Measurements from ENCODE around the gene SOX13. TPM values are rescaled to one million over a fixed set of nuclear protein-coding genes. Genes with fewer than 3 reads are reported as not detected.

SOX13 gene
- total and polyA plus RNA-seq, 9 of the 15 experiments (the other 6 are each of a cell fraction or from before 2014, with no cell fraction given): 0.03 to 0.35 (median 0.06) TPM; not detected in 5

- no peak for TF ChIP-seq SMARCC2 (IDR thresholded peaks at IDR 0.05; ENCODE audit: low read depth)
- TF ChIP-seq HCFC1 (IDR thresholded peaks at IDR 0.05; ENCODE audit: low read depth, low read length): no peak
Measured at GRCh38 chr1:204087181-204087892, 14.4 kb downstream of the SOX13 start (continued).

DNA sequence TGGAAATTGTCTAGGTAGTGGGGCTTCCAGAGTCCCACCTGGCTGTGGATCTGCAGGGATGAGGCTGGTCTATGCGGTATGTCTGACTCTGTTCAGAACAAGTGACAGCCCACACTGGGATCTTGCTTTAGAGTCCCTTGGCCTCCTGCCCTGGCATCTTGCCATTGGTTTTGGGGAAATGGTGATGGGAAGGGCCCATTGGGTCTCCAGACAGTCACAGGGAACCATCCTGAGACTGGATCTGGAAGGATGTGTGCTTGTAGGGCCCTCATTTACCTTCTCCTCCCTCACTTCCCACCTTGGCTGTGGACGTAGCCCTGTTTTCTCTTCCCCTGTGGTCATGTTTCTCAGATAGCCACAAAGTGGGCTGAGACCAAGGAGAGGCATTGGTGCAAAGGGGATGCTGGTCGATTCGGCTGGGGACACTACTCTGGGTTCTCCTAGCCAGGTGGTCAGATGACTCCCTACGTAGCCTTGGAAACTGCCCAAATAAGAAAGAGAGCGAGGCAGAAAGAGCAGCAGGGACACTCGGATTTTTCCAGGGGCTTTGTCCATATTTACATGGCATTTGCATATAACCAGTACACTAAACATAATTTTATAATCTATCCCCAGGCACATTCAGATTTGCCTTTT, 15.1 kb downstream of the SOX13 start:
- ATAC-seq (no peak), FAIRE-seq (no peak), DNase-seq (ENCODE audit: extremely low read depth in 1 of 4, low spot score in 3 of 4) (no peak)
- H3K4me2 ChIP-seq (ENCODE audit: insufficient read depth, low read length): no peak overlapping the region
- in situ Hi-C loops (cut with MboI) (no loop called here), intact Hi-C loops (cut with micrococcal nuclease) (no loop called here)
- H2AFZ ChIP-seq (ENCODE audit: low read depth, low read length): no peak overlapping the region
- POLR2A ChIA-PET: no interaction called here
- no peak overlapping the region for H3K27ac ChIP-seq (ENCODE audit: extremely low read depth, low read depth, low read length)
- H3K4me1 ChIP-seq (replicated peaks in 1 of 2; ENCODE audit: control insufficient read depth in 2 of 2, insufficient read depth in 2 of 2, low read length in 2 of 2): no peaks in the 10 kb centered on the region
- CTCF ChIA-PET (ENCODE audit: low intra/inter-chr PET ratio): no interaction called here
- H3K36me3 ChIP-seq (ENCODE audit: control insufficient read depth, insufficient read depth, low read length): no peaks in the 10 kb centered on the region
- H3K79me2 ChIP-seq (ENCODE audit: control insufficient read depth, insufficient read depth, low read length): no peaks in the 10 kb centered on the region
- peaks cover 21 to 80% of the 10 kb centered on the region in 2 experiments for H3K27me3 ChIP-seq (ENCODE audit: control insufficient read depth in 2 of 2, insufficient read depth in 2 of 2, low read length in 2 of 2)
- no peaks in the 10 kb centered on the region for H3K9me3 ChIP-seq (replicated peaks; ENCODE audit: control insufficient read depth, insufficient read depth, low read depth, low read length)
- TF ChIP-seq U2AF2 (optimal IDR thresholded peaks at IDR 0.05; ENCODE audit: low read depth, low read length) (no peak), NCOR1 (IDR thresholded peaks at IDR 0.05) (no peak), ZEB2 (IDR thresholded peaks at IDR 0.05) (no peak), DPF2 (IDR thresholded peaks at IDR 0.05) (no peak), ZBTB8A (IDR thresholded peaks at IDR 0.05; ENCODE audit: partially characterized antibody) (no peak)
- peaks cover 3% of the 10 kb centered on the region; the same call in 1 of the 2 replicates for H4K20me1 ChIP-seq (replicated peaks; ENCODE audit: control insufficient read depth, insufficient read depth, low read length)
- no peak overlapping the region for H3K4me3 ChIP-seq
- 2% methylated on average over 7 of the region's 7 CpGs for WGBS (ENCODE audit: insufficient coverage, low coverage, missing lambda C conversion rate)
- no TSS peak for BruUV-seq (replicated peaks)
- no peaks in the 10 kb centered on the region for H3K9me1 ChIP-seq (ENCODE audit: control insufficient read depth, insufficient read depth, low read length)
- no peak overlapping the region for H3K9ac ChIP-seq (ENCODE audit: insufficient read depth in 1 of 2, low read depth in 2 of 2, low read length in 2 of 2)
